Breast epithelium (tissue), 4 donors: ENCODE results near the gene FTSJ1. TPM values are rescaled to one million over a fixed set of nuclear protein-coding genes. Genes with fewer than 3 reads are reported as not detected.

Experiments
- DNase-seq, 2 donors: peaks; one replicate each; pipeline ENCODE4 v3.0.0-alpha.2; 2019; ENCODE audit warnings: low spot score in 2 of 2
- H3K27ac ChIP-seq, 2 donors: fragments of 200-600 bp; sonication (generic) in 1 of 2; one replicate each; pipeline ENCODE4 v1.5.1; 2016 to 2019; ENCODE audit warnings: mild to moderate bottlenecking in 1 of 2
- H3K27me3 ChIP-seq, 2 donors: fragments of 200-600 bp; sonication (generic) in 1 of 2; one replicate each; pipeline versions ENCODE4 v1.5.1 to v1.6.0; 2017 to 2019; ENCODE audit warnings: control low read depth in 1 of 2, mild to moderate bottlenecking in 1 of 2
- H3K36me3 ChIP-seq: fragments of 200-600 bp; one replicate; pipeline ENCODE4 v1.5.1; 2019
- H3K4me1 ChIP-seq, 2 donors: fragments of 200-600 bp; sonication (generic); one replicate each; pipeline ENCODE4 v1.5.1; 2016 to 2019; ENCODE audit warnings: control low read depth in 1 of 2
- H3K4me3 ChIP-seq, 3 donors: fragments of 200-600 bp; sonication (generic); 1 replicate in 2 of 3; 2 replicates in 1 of 3; pipeline ENCODE4 v1.5.1; 2016 to 2019; ENCODE audit warnings: mild to moderate bottlenecking in 3 of 3, moderate library complexity in 2 of 3
- H3K9me3 ChIP-seq, 2 donors: fragments of 200-600 bp; sonication (generic) in 1 of 2; one replicate each; pipeline ENCODE4 v1.5.1; 2016 to 2019; ENCODE audit warnings: control low read depth in 1 of 2
- CTCF ChIP-seq, 3 donors: fragments of 450-650 bp; IDR thresholded peaks; one replicate each; pipeline ENCODE4 v1.5.1; 2016 to 2017; ENCODE audit warnings: antibody characterized with exemption in 3 of 3, mild to moderate bottlenecking in 3 of 3, moderate library complexity in 3 of 3
- POLR2A ChIP-seq: fragments of 450-650 bp; IDR thresholded peaks from one replicate; pipeline ENCODE4 v1.6.1; 2016; ENCODE audit warnings: antibody characterized with exemption, mild to moderate bottlenecking, moderate library complexity
- POLR2AphosphoS5 ChIP-seq, 3 donors: sonication (generic); formaldehyde crosslinking; IDR thresholded peaks; one replicate each; pipeline ENCODE4 v1.6.1; 2017; ENCODE audit warnings: antibody characterized with exemption in 3 of 3
- intact Hi-C: fragments of 100-400 bp; cut with DNase I; formaldehyde crosslinking; loops from one replicate; pipeline ENCODE4 v1.15.1; 2023; ENCODE audit warnings: low total_unique reads
- total RNA-seq, 3 donors: library from RNA; depleted of rRNA; stranded (reverse); fragments of >200 nt; gene quantifications; one replicate each; pipeline ENCODE4 v1.1.0, GENCODE V29; 2016

The FTSJ1 gene
- total RNA-seq, 3 donors from 2014 or later: 31.8 to 55.4 (median 34.8) TPM

- H3K27ac ChIP-seq: no peak overlapping the region
- intact Hi-C loops: no loop called here
- no peaks in the 10 kb centered on the region for H3K36me3 ChIP-seq
- H3K27me3 ChIP-seq: peaks cover 0 to 35% of the 10 kb centered on the region in 2 donors
- no peaks in the 10 kb centered on the region for H3K4me1 ChIP-seq
- H3K9me3 ChIP-seq: no peaks in the 10 kb centered on the region
- DNase-seq: no peak
- TF ChIP-seq POLR2A (no peak), POLR2AphosphoS5 (IDR thresholded peaks at IDR 0.05) (no peak), CTCF (IDR thresholded peaks at IDR 0.05) (no peak)
- no peak overlapping the region for H3K4me3 ChIP-seq
Observed at GRCh38 chrX:48512371-48512935, 36.5 kb downstream of the FTSJ1 start.

GRCh38 chrX:48513670-48514069, 37.7 kb downstream of the FTSJ1 start:
- Histone ChIP-seq H3K9me3 (no peaks in the 10 kb centered on the region), H3K27me3 (peaks cover 0 to 35% of the 10 kb centered on the region in 2 donors), H3K27ac (no peak overlapping the region), H3K4me3 (no peak overlapping the region), H3K36me3 (no peaks in the 10 kb centered on the region), H3K4me1 (no peaks in the 10 kb centered on the region)
- TF ChIP-seq POLR2AphosphoS5 (IDR thresholded peaks at IDR 0.05): no peak
- TF ChIP-seq POLR2A: no peak
- TF ChIP-seq CTCF (IDR thresholded peaks at IDR 0.05): no peak
- no peak for DNase-seq
- intact Hi-C loops: no loop called here

- Histone ChIP-seq H3K4me3 (no peak overlapping the region), H3K4me1 (no peaks in the 10 kb centered on the region), H3K9me3 (no peaks in the 10 kb centered on the region), H3K36me3 (no peaks in the 10 kb centered on the region), H3K27me3 (peaks cover 0 to 33% of the 10 kb centered on the region in 2 donors), H3K27ac (no peak overlapping the region)
- no peak for TF ChIP-seq CTCF (IDR thresholded peaks at IDR 0.05)
- no peak for DNase-seq
- intact Hi-C loops: no loop called here
Observed at GRCh38 chrX:48514126-48514806, 38.3 kb downstream of the FTSJ1 start.

- Histone ChIP-seq H3K4me3 (no peak overlapping the region), H3K27ac (no peak overlapping the region), H3K4me1 (no peaks in the 10 kb centered on the region), H3K27me3 (peaks cover 0 to 33% of the 10 kb centered on the region in 2 donors), H3K9me3 (no peaks in the 10 kb centered on the region), H3K36me3 (no peaks in the 10 kb centered on the region)
- intact Hi-C loops: no loop called here
- TF ChIP-seq POLR2A (no peak), POLR2AphosphoS5 (IDR thresholded peaks at IDR 0.05) (no peak), CTCF (IDR thresholded peaks at IDR 0.05) (no peak)
- no peak for DNase-seq
Observed at GRCh38 chrX:48514868-48515460, 39.0 kb downstream of the FTSJ1 start.

GRCh38 chrX:48515842-48516241, 39.8 kb downstream of the FTSJ1 start:
- TF ChIP-seq POLR2A: no peak
- no peak for TF ChIP-seq POLR2AphosphoS5 (IDR thresholded peaks at IDR 0.05)
- no peak for TF ChIP-seq CTCF (IDR thresholded peaks at IDR 0.05)
- intact Hi-C loops: no loop called here
- Histone ChIP-seq H3K4me1 (no peaks in the 10 kb centered on the region), H3K4me3 (no peak overlapping the region), H3K27me3 (peaks cover 0 to 32% of the 10 kb centered on the region in 2 donors), H3K27ac (no peak overlapping the region), H3K36me3 (no peaks in the 10 kb centered on the region), H3K9me3 (no peaks in the 10 kb centered on the region)
- no peak for DNase-seq
